Measurements from ENCODE around the gene TBC1D19. TPM values are rescaled to one million over a fixed set of nuclear protein-coding genes. Genes with fewer than 3 reads are reported as not detected.
A peak's percentile ranks its signal among the peaks of the same experiment; 100 is the strongest.

Gene TBC1D19, protein sequence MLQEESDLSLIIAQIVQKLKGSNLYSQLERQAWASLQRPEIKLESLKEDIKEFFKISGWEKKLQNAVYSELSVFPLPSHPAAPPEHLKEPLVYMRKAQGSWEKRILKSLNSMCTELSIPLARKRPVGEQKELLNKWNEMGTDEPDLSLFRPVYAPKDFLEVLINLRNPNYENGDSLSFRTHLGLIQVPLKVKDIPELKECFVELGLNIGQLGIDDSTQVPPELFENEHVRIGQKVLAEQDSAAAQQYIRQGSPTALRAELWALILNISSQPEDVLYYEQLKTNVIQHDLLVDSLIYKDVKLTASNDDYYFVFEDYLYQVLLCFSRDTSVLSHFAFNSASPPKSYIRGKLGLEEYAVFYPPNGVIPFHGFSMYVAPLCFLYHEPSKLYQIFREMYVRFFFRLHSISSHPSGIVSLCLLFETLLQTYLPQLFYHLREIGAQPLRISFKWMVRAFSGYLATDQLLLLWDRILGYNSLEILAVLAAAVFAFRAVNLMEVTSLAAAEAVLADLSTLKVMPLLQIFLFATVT
- polyA plus RNA-seq (2012; ENCODE audit: insufficient read length, low read depth): 1.4 TPM

GRCh38 chr4:26583865-26584652 is at the start of gene TBC1D19:
Gene TBC1D19 (plus strand): TSS chr4:26584084. CDS start chr4:26584194, 110 bp downstream.
- TF ChIP-seq TAF1 (IDR thresholded peaks at IDR 0.05; ENCODE audit: borderline replicate concordance, insufficient read depth, low read length) (peak; percentile 95), POLR2AphosphoS5 (IDR thresholded peaks at IDR 0.05; ENCODE audit: low read depth, low read length) (peak; percentile 40; the same call in 1 of the 2 replicates), FOXP2 (optimal IDR thresholded peaks at IDR 0.05; ENCODE audit: borderline replicate concordance, extremely low read depth, extremely low read length, insufficient read depth) (peak; percentile 86), SIN3A (IDR thresholded peaks at IDR 0.05; ENCODE audit: borderline replicate concordance, insufficient read depth, low read length) (peak; percentile 91; the same call in 1 of the 2 replicates)
- TF ChIP-seq, protein P1, sequence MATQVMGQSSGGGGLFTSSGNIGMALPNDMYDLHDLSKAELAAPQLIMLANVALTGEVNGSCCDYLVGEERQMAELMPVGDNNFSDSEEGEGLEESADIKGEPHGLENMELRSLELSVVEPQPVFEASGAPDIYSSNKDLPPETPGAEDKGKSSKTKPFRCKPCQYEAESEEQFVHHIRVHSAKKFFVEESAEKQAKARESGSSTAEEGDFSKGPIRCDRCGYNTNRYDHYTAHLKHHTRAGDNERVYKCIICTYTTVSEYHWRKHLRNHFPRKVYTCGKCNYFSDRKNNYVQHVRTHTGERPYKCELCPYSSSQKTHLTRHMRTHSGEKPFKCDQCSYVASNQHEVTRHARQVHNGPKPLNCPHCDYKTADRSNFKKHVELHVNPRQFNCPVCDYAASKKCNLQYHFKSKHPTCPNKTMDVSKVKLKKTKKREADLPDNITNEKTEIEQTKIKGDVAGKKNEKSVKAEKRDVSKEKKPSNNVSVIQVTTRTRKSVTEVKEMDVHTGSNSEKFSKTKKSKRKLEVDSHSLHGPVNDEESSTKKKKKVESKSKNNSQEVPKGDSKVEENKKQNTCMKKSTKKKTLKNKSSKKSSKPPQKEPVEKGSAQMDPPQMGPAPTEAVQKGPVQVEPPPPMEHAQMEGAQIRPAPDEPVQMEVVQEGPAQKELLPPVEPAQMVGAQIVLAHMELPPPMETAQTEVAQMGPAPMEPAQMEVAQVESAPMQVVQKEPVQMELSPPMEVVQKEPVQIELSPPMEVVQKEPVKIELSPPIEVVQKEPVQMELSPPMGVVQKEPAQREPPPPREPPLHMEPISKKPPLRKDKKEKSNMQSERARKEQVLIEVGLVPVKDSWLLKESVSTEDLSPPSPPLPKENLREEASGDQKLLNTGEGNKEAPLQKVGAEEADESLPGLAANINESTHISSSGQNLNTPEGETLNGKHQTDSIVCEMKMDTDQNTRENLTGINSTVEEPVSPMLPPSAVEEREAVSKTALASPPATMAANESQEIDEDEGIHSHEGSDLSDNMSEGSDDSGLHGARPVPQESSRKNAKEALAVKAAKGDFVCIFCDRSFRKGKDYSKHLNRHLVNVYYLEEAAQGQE (IDR thresholded peaks at IDR 0.05; ENCODE audit: insufficient read depth in 1 of 2, low read depth in 2 of 2, low read length in 2 of 2): peak; percentile 34 to 71; a peak in 2 of 4 replicates

- TF ChIP-seq POLR2AphosphoS5 (IDR thresholded peaks at IDR 0.05; ENCODE audit: low read depth, low read length): no peak
- TF ChIP-seq SIN3A (IDR thresholded peaks at IDR 0.05; ENCODE audit: borderline replicate concordance, insufficient read depth, low read length): no peak
- TF ChIP-seq, protein P1 (IDR thresholded peaks at IDR 0.05; ENCODE audit: insufficient read depth in 1 of 2, low read depth in 2 of 2, low read length in 2 of 2): no peak
- no peak for TF ChIP-seq FOXP2 (optimal IDR thresholded peaks at IDR 0.05; ENCODE audit: borderline replicate concordance, extremely low read depth, extremely low read length, insufficient read depth)
- TF ChIP-seq TAF1 (IDR thresholded peaks at IDR 0.05; ENCODE audit: borderline replicate concordance, insufficient read depth, low read length): no peak
Measured at GRCh38 chr4:26542991-26543390, 40.9 kb upstream of the TBC1D19 start.

GRCh38 chr4:26544421-26544820 is 39.5 kb upstream of the TBC1D19 start:
- no peak for TF ChIP-seq POLR2AphosphoS5 (IDR thresholded peaks at IDR 0.05; ENCODE audit: low read depth, low read length)
- TF ChIP-seq SIN3A (IDR thresholded peaks at IDR 0.05; ENCODE audit: borderline replicate concordance, insufficient read depth, low read length): no peak
- TF ChIP-seq, protein P1 (IDR thresholded peaks at IDR 0.05; ENCODE audit: insufficient read depth in 1 of 2, low read depth in 2 of 2, low read length in 2 of 2): no peak
- no peak for TF ChIP-seq TAF1 (IDR thresholded peaks at IDR 0.05; ENCODE audit: borderline replicate concordance, insufficient read depth, low read length)
- no peak for TF ChIP-seq FOXP2 (optimal IDR thresholded peaks at IDR 0.05; ENCODE audit: borderline replicate concordance, extremely low read depth, extremely low read length, insufficient read depth)

- TF ChIP-seq FOXP2 (optimal IDR thresholded peaks at IDR 0.05; ENCODE audit: borderline replicate concordance, extremely low read depth, extremely low read length, insufficient read depth) (no peak), SIN3A (IDR thresholded peaks at IDR 0.05; ENCODE audit: borderline replicate concordance, insufficient read depth, low read length) (no peak), POLR2AphosphoS5 (IDR thresholded peaks at IDR 0.05; ENCODE audit: low read depth, low read length) (no peak), TAF1 (IDR thresholded peaks at IDR 0.05; ENCODE audit: borderline replicate concordance, insufficient read depth, low read length) (no peak)
- TF ChIP-seq, protein P1 (IDR thresholded peaks at IDR 0.05; ENCODE audit: insufficient read depth in 1 of 2, low read depth in 2 of 2, low read length in 2 of 2): no peak
Measured at GRCh38 chr4:26557164-26557563, 26.7 kb upstream of the TBC1D19 start.

Data from PFSK-1 (cell line).